Stimulated activated naive B cell treated with anti-CD40 and anti-IgM and Interleukin-4, amounts not matched to agents 10 μg/mL and 1 μg/mL and 100 μg/mL, for 72 hours (primary cell): ENCODE data around the gene DOCK1.
A peak's percentile ranks its signal among the peaks of the same experiment; 100 is the strongest.

Experiments
- ATAC-seq, 2 donors: fragments of 150-1000 bp; cut with Tn5 transposase; replicated peaks; 2 replicates each; pipeline ENCODE4 v1.10.0; 2021; ENCODE audit warnings: moderate library complexity in 1 of 2
- DNase-seq: peaks from one replicate; pipeline ENCODE4 v3.0.0; 2021
- H3K27ac Mint-ChIP-seq: one replicate; pipeline ENCODE4 v1.8.0; 2022; ENCODE audit warnings: mild to moderate bottlenecking, mixed read lengths
- H3K27me3 Mint-ChIP-seq, 2 donors: one replicate each; pipeline ENCODE4 v1.8.0; 2022; ENCODE audit warnings: mixed read lengths in 2 of 2
- H3K36me3 Mint-ChIP-seq, 2 donors: one replicate each; pipeline ENCODE4 v1.8.0; 2022; ENCODE audit warnings: mixed read lengths in 2 of 2, mild to moderate bottlenecking in 1 of 2
- H3K4me1 Mint-ChIP-seq, 2 donors: one replicate each; pipeline ENCODE4 v1.8.0; 2022; ENCODE audit warnings: mixed read lengths in 2 of 2, mild to moderate bottlenecking in 1 of 2
- H3K4me3 Mint-ChIP-seq, 2 donors: one replicate each; pipeline ENCODE4 v1.8.0; 2022; ENCODE audit warnings: mild to moderate bottlenecking in 2 of 2, mixed read lengths in 2 of 2, moderate library complexity in 1 of 2
- H3K9me3 Mint-ChIP-seq, 2 donors: one replicate each; pipeline ENCODE4 v1.8.0; 2022; ENCODE audit warnings: mixed read lengths in 2 of 2, mild to moderate bottlenecking in 1 of 2

The DOCK1 gene

DNA sequence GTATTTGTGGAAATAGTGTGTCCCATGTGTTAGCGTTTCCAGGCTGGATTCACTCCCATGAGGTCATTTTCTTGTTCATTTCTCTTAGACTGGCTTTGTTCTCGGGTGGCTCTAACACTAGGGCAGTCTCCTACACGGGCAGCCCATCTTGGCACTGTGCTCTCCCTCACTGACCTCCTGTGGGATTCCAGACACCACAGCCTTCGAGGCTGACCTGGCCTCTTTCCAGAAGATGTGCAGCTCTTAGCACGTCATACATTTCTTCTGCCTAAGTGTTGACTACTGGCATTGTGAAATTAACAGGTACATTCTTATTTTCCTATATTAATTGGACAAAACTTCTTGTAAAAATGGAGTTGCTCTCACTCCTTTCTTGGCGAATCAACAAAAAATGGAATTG lies 218.4 kb downstream of the DOCK1 start:
- no peak for ATAC-seq
- Mint-ChIP-seq H3K27ac (no peak overlapping the region), H3K9me3 (peaks cover 0 to 2% of the 10 kb centered on the region in 2 donors), H3K36me3 (no peaks in the 10 kb centered on the region), H3K4me1 (no peaks in the 10 kb centered on the region), H3K27me3 (peaks cover 0 to 6% of the 10 kb centered on the region in 2 donors), H3K4me3 (no peak overlapping the region)
- DNase-seq = no peak

DNA sequence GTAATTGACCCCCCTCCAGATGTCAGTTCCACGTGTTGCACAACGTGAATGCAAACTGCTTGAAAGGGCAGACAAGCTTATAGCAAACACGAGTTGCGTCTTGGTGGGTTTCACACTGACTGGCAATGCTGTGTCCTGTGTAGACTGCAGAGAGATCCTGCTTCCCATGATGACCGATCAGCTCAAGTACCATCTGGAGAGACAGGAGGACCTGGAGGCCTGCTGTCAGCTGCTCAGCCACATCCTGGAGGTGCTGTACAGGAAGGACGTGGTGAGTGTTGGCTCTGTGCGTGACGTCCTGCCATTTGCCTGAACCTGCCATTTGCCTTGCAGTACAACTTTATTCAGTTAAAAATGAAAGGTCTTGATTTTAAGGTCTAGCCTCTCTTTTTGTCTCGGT lies 220.1 kb downstream of the DOCK1 start:
- no peak for DNase-seq
- Mint-ChIP-seq H3K27me3 (peaks cover 0 to 6% of the 10 kb centered on the region in 2 donors), H3K27ac (no peak overlapping the region), H3K4me3 (no peak overlapping the region), H3K36me3 (no peaks in the 10 kb centered on the region), H3K9me3 (peaks cover 0 to 3% of the 10 kb centered on the region in 2 donors), H3K4me1 (no peaks in the 10 kb centered on the region)
- ATAC-seq = no peak

DNA sequence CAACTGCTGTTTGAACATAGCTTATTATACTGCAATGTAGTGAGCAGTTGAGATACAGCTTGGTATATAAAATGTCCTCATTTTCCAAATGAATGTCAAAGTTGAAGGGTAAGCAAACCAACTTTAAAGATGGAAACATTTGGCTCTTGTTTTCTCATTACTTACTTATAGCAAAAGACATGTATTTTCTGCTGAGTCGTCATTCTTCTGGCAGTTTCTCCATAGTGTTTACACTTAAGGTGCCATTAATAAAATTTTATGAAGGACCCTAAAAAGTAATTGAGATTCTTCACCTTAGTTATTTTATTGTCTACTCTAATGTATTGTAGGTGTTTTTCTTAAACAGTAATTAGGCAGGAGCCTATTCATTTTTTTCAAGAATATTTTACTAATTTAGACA lies 222.6 kb downstream of the DOCK1 start:
- ATAC-seq = no peak
- no peaks in the 10 kb centered on the region for H3K4me1 Mint-ChIP-seq
- H3K9me3 Mint-ChIP-seq = peaks cover 0 to 3% of the 10 kb centered on the region in 2 donors

DNA sequence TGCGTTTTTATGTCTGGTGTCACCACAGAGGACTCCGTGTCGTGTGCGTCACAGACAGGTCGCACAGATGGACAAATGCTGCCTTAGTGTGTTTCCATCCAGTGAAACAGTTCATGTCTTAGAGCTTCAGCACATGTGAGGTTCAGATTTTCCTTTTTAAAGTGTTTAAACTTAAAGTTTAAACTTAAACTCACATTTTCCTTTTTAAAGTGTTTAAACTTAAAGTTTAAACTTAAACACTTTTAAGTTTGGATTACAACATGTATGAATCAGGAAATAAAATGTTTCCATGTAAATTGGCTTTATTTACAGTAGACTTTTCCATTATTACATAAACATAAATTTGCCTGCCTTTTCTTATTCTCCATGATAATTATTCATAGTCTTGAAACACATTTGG lies 223.9 kb downstream of the DOCK1 start:
- DNase-seq (no peak), ATAC-seq (no peak)
- Mint-ChIP-seq H3K36me3 (no peaks in the 10 kb centered on the region), H3K4me3 (no peak overlapping the region), H3K27me3 (no peaks in the 10 kb centered on the region), H3K27ac (no peak overlapping the region), H3K4me1 (no peaks in the 10 kb centered on the region), H3K9me3 (peaks cover 0 to 3% of the 10 kb centered on the region in 2 donors)

More for the DNA sequence above, 222.6 kb downstream of the DOCK1 start:
- no peaks in the 10 kb centered on the region for H3K36me3 Mint-ChIP-seq
- DNase-seq = no peak
- no peak overlapping the region for H3K4me3 Mint-ChIP-seq
- no peak overlapping the region for H3K27ac Mint-ChIP-seq
- no peaks in the 10 kb centered on the region for H3K27me3 Mint-ChIP-seq

DNA sequence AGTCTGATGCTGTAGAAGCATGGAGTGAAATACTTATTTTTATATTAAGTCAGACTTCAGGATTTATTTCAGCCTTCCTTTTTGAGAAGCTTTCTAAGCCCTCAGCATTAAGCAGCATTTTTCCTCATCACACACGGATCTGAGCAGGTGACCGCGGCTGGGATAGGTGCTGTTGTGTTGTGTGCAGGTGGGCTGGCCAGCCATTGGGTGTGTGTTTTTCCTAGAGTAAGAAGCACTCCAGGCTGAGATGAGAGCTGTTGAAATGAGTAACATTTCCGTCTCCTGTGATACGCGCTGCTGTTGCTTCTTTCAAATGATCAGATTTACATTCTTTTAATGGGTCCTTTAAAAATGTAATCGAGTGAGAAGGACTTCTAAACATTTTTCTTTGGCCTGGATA lies 227.2 kb downstream of the DOCK1 start:
- H3K27me3 Mint-ChIP-seq = no peaks in the 10 kb centered on the region
- H3K4me1 Mint-ChIP-seq = peaks cover 7 to 14% of the 10 kb centered on the region in 2 donors
- H3K36me3 Mint-ChIP-seq = no peaks in the 10 kb centered on the region
- ATAC-seq (no peak), DNase-seq (no peak)
- peaks cover 0 to 3% of the 10 kb centered on the region in 2 donors for H3K9me3 Mint-ChIP-seq
- no peak overlapping the region for H3K27ac Mint-ChIP-seq
- no peak overlapping the region for H3K4me3 Mint-ChIP-seq

DNA sequence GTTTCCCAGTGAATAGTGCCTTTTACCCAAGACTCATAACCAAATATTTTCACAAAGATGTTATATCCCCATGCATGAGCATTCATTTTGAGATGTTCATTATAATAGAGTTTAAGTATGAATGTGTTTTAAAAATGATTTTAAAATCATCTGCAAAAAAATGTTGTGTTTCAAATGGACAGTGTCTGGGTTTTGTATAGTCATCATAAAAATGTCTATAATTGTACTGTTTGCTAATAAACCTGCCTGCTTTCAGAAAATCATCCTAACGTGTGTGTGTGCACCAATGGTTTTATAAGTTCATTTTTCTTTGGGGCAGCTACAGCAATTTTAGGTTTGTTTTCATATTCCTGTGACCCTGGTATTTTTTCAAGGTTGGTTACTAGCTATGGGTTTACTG lies 228.0 kb downstream of the DOCK1 start:
- Mint-ChIP-seq H3K4me3 (no peak overlapping the region), H3K27me3 (no peaks in the 10 kb centered on the region), H3K9me3 (peaks cover 0 to 3% of the 10 kb centered on the region in 2 donors), H3K36me3 (no peaks in the 10 kb centered on the region), H3K27ac (no peak overlapping the region), H3K4me1 (peaks cover 7 to 21% of the 10 kb centered on the region in 2 donors)
- no peak for ATAC-seq
- no peak for DNase-seq

DNA sequence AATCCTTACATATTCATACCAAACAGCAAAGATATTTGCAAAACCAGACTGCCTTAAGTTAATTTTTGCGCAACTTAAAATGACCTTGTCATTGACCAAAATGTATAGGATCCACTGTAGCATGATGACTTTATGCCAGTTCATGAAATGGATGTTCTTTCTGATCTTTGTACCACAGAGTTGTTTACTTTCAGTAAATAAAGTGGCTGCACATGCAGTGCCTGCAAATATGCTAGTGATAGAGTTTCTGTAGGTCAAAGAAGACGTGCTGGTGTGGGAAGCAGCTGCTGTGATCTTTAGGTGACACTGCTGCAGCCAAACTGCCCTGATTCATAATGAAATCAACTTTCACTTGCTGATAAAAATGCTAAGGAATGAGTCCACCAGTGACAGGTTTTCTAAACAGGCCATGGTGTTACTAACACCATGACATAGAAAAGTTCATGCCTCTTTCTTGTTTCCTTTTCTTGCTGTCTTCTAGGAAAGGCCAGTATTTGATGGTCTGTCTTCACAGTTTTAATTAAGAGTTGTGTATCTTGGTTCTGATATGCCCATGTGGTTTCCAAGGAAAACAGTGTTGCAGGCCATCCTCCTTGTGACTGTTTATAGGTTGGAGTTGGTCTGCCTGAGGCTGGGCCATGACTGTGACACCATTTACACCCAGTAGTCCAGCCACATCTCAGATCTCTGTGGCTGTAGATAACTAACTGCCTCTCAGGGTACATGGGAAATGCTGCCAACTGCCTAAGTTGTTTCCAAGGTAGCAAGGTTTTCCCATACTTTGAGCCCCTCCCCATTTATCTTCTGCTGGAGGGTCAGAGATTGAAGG lies 228.7 kb downstream of the DOCK1 start:
- DNase-seq = no peak
- H3K36me3 Mint-ChIP-seq = no peaks in the 10 kb centered on the region
- peaks cover 7 to 21% of the 10 kb centered on the region in 2 donors for H3K4me1 Mint-ChIP-seq
- no peak for ATAC-seq
- peaks cover 0 to 1% of the 10 kb centered on the region in 2 donors for H3K9me3 Mint-ChIP-seq
- H3K4me3 Mint-ChIP-seq = no peak overlapping the region
- H3K27ac Mint-ChIP-seq = no peak overlapping the region
- no peaks in the 10 kb centered on the region for H3K27me3 Mint-ChIP-seq

DNA sequence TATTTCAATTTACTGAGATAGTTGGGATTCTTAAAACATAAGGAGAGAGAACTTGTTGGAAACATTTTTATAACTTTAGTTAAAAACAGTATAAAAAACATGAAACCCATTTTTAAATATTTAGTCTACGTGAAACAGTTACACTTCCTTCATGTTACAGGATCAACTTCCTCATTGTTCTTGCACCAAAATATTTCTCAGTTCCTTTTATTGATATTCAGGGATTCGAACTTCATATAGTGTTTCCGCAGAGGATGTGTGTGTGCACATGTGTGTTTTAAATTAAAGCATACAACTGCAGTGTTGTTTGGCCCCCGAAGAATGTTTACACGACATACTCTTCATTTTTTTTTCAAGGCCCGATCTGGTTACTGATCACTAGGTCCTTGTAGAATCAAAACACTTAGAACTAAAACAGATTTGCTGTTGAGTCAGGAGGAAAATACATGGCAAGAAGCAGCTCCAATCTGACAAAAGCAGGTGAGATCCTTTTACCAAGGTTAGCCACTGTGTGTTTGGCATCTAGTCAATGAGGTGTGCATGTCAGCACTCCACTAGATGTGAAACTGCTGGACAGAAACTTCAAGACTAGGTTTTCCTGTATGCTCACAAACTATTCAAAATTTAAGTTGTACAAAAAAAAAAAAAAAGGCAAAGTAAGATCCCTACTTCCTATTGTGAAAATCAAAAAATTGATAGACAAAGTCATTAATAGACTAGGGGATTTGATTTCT lies 230.8 kb downstream of the DOCK1 start:
- H3K27ac Mint-ChIP-seq = no peak overlapping the region
- no peaks in the 10 kb centered on the region for H3K27me3 Mint-ChIP-seq
- no peak overlapping the region for H3K4me3 Mint-ChIP-seq
- ATAC-seq (peak; percentile 47 to 65), DNase-seq (no peak)
- H3K9me3 Mint-ChIP-seq = no peaks in the 10 kb centered on the region
- H3K36me3 Mint-ChIP-seq = no peaks in the 10 kb centered on the region
- H3K4me1 Mint-ChIP-seq = peaks cover 7 to 21% of the 10 kb centered on the region in 2 donors

DNA sequence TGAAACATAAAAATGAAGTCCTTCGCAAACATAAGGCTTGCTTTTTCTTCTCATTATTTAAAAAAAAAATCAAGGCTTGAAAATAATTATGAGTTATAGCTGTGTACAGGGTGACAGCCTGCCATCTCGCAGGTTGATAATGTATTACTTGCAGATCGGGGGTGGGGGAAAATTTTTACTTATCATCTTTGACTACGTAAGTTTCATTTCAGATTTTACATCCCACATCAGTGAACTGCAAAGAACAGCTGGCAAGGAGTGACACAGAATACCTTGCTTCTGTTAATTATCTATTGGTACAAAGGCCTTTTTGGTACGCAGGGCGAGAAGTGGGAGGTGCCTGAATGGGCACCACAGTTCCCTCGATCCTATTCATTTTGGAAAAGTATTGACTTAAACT lies 232.2 kb downstream of the DOCK1 start:
- ATAC-seq = peak in 1 of 2 donors; percentile 22
- DNase-seq = no peak
- Mint-ChIP-seq H3K27ac (no peak overlapping the region), H3K4me1 (peaks cover 7 to 21% of the 10 kb centered on the region in 2 donors), H3K4me3 (no peak overlapping the region), H3K27me3 (no peaks in the 10 kb centered on the region), H3K9me3 (no peaks in the 10 kb centered on the region), H3K36me3 (no peaks in the 10 kb centered on the region)

DNA sequence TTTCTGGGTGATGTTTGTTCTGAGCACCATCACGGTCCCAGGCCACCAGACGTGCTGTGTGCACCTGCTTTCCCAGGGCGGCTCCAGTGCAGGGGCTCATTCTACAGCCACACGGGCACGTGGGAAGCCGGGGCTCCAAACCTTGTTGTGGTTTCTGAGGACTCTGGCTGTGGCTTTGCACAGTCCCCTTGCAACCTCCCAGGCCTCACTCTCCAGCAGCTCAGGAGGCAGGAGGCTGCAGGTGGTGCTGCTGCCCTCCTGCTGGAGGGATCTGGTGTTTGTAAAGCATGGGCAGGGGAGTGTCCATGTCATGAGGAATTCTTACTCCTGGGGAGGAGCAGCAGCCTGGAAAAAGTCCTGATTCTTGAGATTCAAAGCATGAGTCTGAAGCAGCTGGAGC lies 236.9 kb downstream of the DOCK1 start:
- no peak overlapping the region for H3K4me3 Mint-ChIP-seq
- ATAC-seq = no peak
- no peaks in the 10 kb centered on the region for H3K9me3 Mint-ChIP-seq

DNA sequence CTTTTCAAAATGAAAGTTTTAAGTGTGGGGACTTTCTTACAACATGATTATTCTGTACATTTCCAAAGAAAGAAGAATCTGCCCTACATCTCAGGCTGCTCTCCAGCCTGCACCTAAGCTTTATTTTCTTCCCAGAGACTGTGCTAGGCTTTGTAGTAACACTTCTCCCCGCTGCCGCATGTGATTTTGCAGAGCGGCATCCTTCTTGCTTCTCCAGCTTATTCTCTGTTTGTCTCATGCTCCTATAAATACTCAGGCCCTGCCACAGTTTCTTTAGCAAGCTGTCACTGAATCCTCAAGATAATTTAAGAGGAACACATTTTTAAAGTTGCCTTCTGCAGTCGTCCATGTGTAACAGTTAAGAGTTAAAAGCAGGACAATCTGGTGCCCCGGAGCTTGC lies 237.6 kb downstream of the DOCK1 start:
- H3K4me3 Mint-ChIP-seq = no peak overlapping the region
- H3K27me3 Mint-ChIP-seq = peaks cover 0 to 9% of the 10 kb centered on the region in 2 donors
- no peak for DNase-seq
- H3K27ac Mint-ChIP-seq = no peak overlapping the region
- no peaks in the 10 kb centered on the region for H3K36me3 Mint-ChIP-seq
- no peaks in the 10 kb centered on the region for H3K9me3 Mint-ChIP-seq
- peaks cover 0 to 3% of the 10 kb centered on the region in 2 donors for H3K4me1 Mint-ChIP-seq
- no peak for ATAC-seq

More for the DNA sequence above, 236.9 kb downstream of the DOCK1 start:
- DNase-seq = no peak
- Mint-ChIP-seq H3K27me3 (peaks cover 0 to 4% of the 10 kb centered on the region in 2 donors), H3K36me3 (no peaks in the 10 kb centered on the region), H3K27ac (no peak overlapping the region), H3K4me1 (peaks cover 0 to 7% of the 10 kb centered on the region in 2 donors)

DNA sequence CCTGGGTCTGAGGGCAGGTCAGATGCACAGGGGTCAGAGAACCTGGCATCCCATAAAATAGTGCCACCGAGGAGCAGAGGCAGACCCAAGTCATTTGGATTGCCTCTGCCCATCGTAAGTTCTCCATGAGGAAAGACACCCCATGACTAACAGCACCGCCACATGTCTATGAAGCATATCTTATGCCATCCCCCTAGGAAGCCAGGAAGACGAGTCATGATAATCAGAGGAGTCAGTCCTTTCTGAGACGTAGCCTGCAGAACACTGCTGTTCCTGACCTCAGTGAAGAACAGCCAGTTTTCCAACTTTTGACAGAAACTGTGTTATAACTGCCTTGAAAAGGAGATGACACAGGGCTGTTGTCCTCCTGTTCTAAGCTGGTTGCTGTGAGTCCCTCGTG lies 239.9 kb downstream of the DOCK1 start:
- peaks cover 0 to 9% of the 10 kb centered on the region in 2 donors for H3K27me3 Mint-ChIP-seq
- no peaks in the 10 kb centered on the region for H3K36me3 Mint-ChIP-seq
- H3K9me3 Mint-ChIP-seq = no peaks in the 10 kb centered on the region
- no peak for ATAC-seq
- no peak overlapping the region for H3K4me3 Mint-ChIP-seq
- no peak overlapping the region for H3K27ac Mint-ChIP-seq
- DNase-seq = no peak
- no peaks in the 10 kb centered on the region for H3K4me1 Mint-ChIP-seq

DNA sequence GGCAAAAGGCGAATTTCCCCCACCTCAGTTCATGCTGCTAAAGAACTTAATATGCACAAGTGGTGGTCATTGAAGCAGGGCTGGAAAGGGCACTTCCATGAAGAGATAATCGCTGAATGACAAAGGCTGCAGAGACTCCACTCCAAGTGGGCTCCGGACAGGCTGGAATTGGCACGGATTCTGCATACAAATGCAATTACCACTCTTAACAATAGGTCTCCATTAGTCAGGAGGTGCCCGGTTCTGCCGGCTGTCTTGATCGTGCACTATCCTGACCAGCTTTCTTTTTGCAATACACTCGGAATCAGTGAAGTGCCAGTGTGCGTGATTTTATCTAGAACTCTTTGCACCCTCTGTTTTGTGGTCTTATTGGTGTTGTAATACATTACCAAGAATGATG lies 241.4 kb downstream of the DOCK1 start:
- Mint-ChIP-seq H3K27ac (no peak overlapping the region), H3K4me3 (no peak overlapping the region), H3K4me1 (no peaks in the 10 kb centered on the region), H3K36me3 (no peaks in the 10 kb centered on the region), H3K27me3 (peaks cover 0 to 15% of the 10 kb centered on the region in 2 donors), H3K9me3 (no peaks in the 10 kb centered on the region)
- DNase-seq = no peak
- no peak for ATAC-seq

DNA sequence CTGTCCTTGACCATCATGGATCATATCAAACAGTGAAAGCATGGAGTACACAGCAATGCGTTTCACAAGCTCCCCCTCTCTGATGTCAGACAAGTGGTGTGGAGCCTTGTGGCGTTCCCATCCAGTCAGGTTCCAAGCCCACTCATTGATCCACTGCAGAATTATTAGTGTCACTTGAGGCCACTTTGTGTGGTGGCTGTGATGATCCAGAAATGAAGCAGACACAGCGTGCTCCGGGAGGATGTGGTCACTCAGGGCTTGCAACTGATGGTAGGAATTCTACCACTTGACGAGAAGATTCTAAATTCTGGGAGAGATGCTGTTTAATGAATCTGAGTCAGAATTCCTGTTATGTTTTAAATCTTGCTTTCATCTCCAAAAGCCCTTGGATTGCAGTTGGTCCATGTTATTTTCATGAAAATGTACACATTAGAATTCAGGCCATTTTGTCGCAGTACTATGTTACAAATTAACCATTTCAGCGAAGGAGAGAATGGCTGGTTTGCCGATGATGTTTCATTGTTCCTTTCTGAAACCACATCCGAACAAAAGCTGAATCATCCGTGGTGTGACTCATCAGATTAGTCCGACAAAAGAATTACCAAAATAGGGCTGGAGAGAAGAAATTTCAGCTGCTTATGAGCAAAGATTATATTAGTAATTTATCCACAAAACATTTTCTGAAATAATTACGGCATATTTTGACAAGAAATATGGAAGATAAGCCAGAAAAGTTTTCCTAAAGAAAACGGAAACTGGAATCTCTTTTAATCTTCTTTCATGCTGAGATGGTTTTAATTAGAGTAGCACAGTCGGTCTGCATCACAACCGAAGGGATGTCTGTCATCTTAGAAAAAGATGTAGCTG lies 243.1 kb downstream of the DOCK1 start:
- Mint-ChIP-seq H3K27ac (no peak overlapping the region), H3K36me3 (no peaks in the 10 kb centered on the region), H3K4me1 (no peaks in the 10 kb centered on the region), H3K27me3 (peaks cover 0 to 15% of the 10 kb centered on the region in 2 donors), H3K4me3 (no peak overlapping the region), H3K9me3 (no peaks in the 10 kb centered on the region)
- ATAC-seq = no peak
- no peak for DNase-seq
